Gastrocnemius medialis (tissue), 4 donors: ENCODE measurements around the gene WIPF3.

Experiments
- POLR2A ChIP-seq, 2 donors: fragments of 450-650 bp; IDR thresholded peaks; one replicate each; pipeline ENCODE4 v1.6.1; 2017; ENCODE audit warnings: antibody characterized with exemption in 2 of 2, mild to moderate bottlenecking in 2 of 2, moderate library complexity in 2 of 2
- TF ChIP-seq, protein P1 (sequence below), 5 experiments: fragments of 450-650 bp in 3 of 5; fragments of 200-600 bp in 2 of 5; sonication (generic) in 2 of 5; IDR thresholded peaks in 4 of 5; conservative IDR thresholded peaks in 1 of 5; 1 replicate in 4 of 5; 2 replicates in 1 of 5; pipeline ENCODE4 v1.5.1; 2016 to 2019; ENCODE audit warnings: antibody characterized with exemption in 5 of 5, mild to moderate bottlenecking in 3 of 5, moderate library complexity in 3 of 5

DNA sequence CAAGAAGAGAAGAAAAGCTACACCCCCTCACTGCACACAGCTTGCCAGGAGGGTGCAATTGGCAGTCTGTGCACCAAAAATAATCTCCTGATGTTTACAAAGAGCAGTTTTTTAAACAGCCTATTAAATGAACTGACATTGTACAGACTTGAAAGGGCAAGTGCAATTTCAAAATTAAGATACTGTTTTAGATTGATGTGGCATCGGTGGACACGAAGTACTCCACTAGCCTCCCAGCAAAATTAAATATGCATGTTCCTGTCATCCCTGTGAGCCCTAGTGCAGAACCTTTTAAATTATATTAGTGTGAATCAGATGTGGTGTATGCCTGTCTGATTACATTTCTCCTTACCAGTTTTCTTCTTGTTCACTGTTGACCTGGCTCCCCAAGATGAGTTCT lies 87.9 kb downstream of the WIPF3 start:
- TF ChIP-seq, protein P1, sequence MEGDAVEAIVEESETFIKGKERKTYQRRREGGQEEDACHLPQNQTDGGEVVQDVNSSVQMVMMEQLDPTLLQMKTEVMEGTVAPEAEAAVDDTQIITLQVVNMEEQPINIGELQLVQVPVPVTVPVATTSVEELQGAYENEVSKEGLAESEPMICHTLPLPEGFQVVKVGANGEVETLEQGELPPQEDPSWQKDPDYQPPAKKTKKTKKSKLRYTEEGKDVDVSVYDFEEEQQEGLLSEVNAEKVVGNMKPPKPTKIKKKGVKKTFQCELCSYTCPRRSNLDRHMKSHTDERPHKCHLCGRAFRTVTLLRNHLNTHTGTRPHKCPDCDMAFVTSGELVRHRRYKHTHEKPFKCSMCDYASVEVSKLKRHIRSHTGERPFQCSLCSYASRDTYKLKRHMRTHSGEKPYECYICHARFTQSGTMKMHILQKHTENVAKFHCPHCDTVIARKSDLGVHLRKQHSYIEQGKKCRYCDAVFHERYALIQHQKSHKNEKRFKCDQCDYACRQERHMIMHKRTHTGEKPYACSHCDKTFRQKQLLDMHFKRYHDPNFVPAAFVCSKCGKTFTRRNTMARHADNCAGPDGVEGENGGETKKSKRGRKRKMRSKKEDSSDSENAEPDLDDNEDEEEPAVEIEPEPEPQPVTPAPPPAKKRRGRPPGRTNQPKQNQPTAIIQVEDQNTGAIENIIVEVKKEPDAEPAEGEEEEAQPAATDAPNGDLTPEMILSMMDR (IDR thresholded peaks at IDR 0.05 in 4 of 5, conservative IDR thresholded peaks at IDR 0.05 in 1 of 5): no peak
- TF ChIP-seq POLR2A (IDR thresholded peaks at IDR 0.05): no peak
